HepG2 (cell line): ENCODE measurements around the gene KSR1. TPM values are rescaled to one million over a fixed set of nuclear protein-coding genes. Genes with fewer than 3 reads are reported as not detected.

Source experiments
- ATAC-seq: fragments of 200-7000 bp; cut with Tn5 transposase; 3 replicates; pipeline ENCODE4 v1.9.1; 2020; ENCODE audit warnings: mild to moderate bottlenecking, moderate library complexity
- BruUV-seq: library from RNA; stranded (reverse); fragments of 400-500 nt; replicated peaks from 2 replicates; lab custom pipeline; 2021; lab: Mats Ljungman, UMichigan
- CTCF ChIA-PET: fragments of 300-600 bp; formaldehyde crosslinking; extraction: SDS; loops from one replicate; lab custom pipeline; 2021; ENCODE audit warnings: low total read pairs, inconsistent platforms, low intra/inter-chr PET ratio; lab: Yijun Ruan, JAX
- POLR2A ChIA-PET: fragments of 350-600 bp; sonication (Branson Sonifier 250); formaldehyde crosslinking; loops from one replicate; lab custom pipeline; 2020; ENCODE audit warnings: antibody characterized with exemption, inconsistent platforms; lab: Yijun Ruan, JAX
- DNase-seq: peaks from one replicate; pipeline ENCODE4 v3.0.0-alpha.2; 2015; ENCODE audit warnings: low spot score
- FAIRE-seq: peaks from 3 replicates; lab custom pipeline; 2011; peaks lifted over from hg19 to GRCh38; lab: Jason Lieb, UNC
- H2AFZ ChIP-seq: one replicate; pipeline ENCODE4 v1.6.1; 2011; ENCODE audit warnings: low read length, inconsistent platforms
- H3K27ac ChIP-seq: fragments of 300-600 bp; 3 replicates; pipeline ENCODE4 v1.8.0; 2011; ENCODE audit warnings: mixed run types, mild to moderate bottlenecking, mixed read lengths, low read length, inconsistent platforms; ENCODE audit not compliant: insufficient read depth; ENCODE audit errors: extremely low read length
- H3K27me3 ChIP-seq, 2 experiments: fragments of 200-600 bp in 1 of 2; 2 replicates in 1 of 2; 3 replicates in 1 of 2; pipeline versions ENCODE4 v1.6.0 to v1.8.0; 2011; ENCODE audit warnings: low read length in 2 of 2, mild to moderate bottlenecking in 2 of 2, moderate library complexity in 2 of 2, inconsistent platforms in 1 of 2; ENCODE audit not compliant: insufficient read depth in 2 of 2, control insufficient read depth in 1 of 2
- H3K36me3 ChIP-seq, 2 experiments: fragments of 200-600 bp in 1 of 2; replicated peaks in 1 of 2; 2 replicates in 1 of 2; 3 replicates in 1 of 2; pipeline versions ENCODE4 v1.5.1 to v1.8.0; 2011; ENCODE audit warnings: low read length in 2 of 2, inconsistent platforms in 1 of 2; ENCODE audit not compliant: insufficient read depth in 2 of 2, control insufficient read depth in 1 of 2
- H3K4me1 ChIP-seq: 2 replicates; pipeline ENCODE4 v1.5.1; 2012; ENCODE audit warnings: low read length, inconsistent platforms; ENCODE audit not compliant: insufficient read depth
- H3K4me2 ChIP-seq: 2 replicates; pipeline ENCODE4 v1.6.0; 2011; ENCODE audit warnings: low read depth, low read length, inconsistent platforms
- H3K4me3 ChIP-seq, 3 experiments: fragments of 200-600 bp in 1 of 3; sonication (generic), shearing (Covaris generic) in 1 of 3; replicated peaks in 1 of 3; 2 replicates each; pipeline ENCODE4 v1.5.1; 2011 to 2016; ENCODE audit warnings: low read length in 3 of 3, inconsistent platforms in 2 of 3, low read depth in 2 of 3, mild to moderate bottlenecking in 2 of 3, control low read depth in 1 of 3, mixed read lengths in 1 of 3; ENCODE audit not compliant: insufficient read depth in 1 of 3
- H3K79me2 ChIP-seq: one replicate; pipeline ENCODE4 v1.6.1; 2011; ENCODE audit warnings: low read length, inconsistent platforms; ENCODE audit not compliant: insufficient read depth
- H3K9ac ChIP-seq: 2 replicates; pipeline ENCODE4 v1.6.0; 2011; ENCODE audit warnings: mild to moderate bottlenecking, low read depth, low read length, inconsistent platforms; ENCODE audit not compliant: insufficient read depth
- H3K9me3 ChIP-seq: 2 replicates; pipeline ENCODE4 v1.5.1; 2012; ENCODE audit warnings: mild to moderate bottlenecking, low read length
- H4K20me1 ChIP-seq: 2 replicates; pipeline ENCODE4 v1.6.0; 2011; ENCODE audit warnings: inconsistent platforms, mild to moderate bottlenecking, low read length, moderate library complexity; ENCODE audit not compliant: insufficient read depth
- ELF3 ChIP-seq: IDR thresholded peaks from 2 replicates; pipeline ENCODE4 v1.6.1; 2016; ENCODE audit warnings: missing genetic modification reagents, missing compliant biosample characterization
- GZF1 ChIP-seq: sonication (generic); formaldehyde crosslinking; IDR thresholded peaks from 2 replicates; pipeline ENCODE4 v1.5.1; 2020; ENCODE audit warnings: mild to moderate bottlenecking, missing genetic modification reagents
- HNRNPK ChIP-seq: fragments of 200-400 bp; formaldehyde crosslinking; IDR thresholded peaks from 2 replicates; pipeline ENCODE4 v1.6.1; 2018; ENCODE audit warnings: low read length, low read depth, moderate library complexity, mild to moderate bottlenecking; ENCODE audit not compliant: poor library complexity, severe bottlenecking
- KLF15 ChIP-seq: sonication (generic); formaldehyde crosslinking; IDR thresholded peaks from 2 replicates; pipeline ENCODE4 v1.8.1; 2023; ENCODE audit warnings: borderline replicate concordance, mild to moderate bottlenecking, inconsistent platforms, missing genetic modification reagents, mixed read lengths
- ZNF549 ChIP-seq: sonication (generic); formaldehyde crosslinking; IDR thresholded peaks from 2 replicates; pipeline ENCODE4 v1.5.0; 2020; ENCODE audit warnings: missing genetic modification reagents
- ZNF644 ChIP-seq: IDR thresholded peaks from 2 replicates; pipeline ENCODE4 v1.6.1; 2016; ENCODE audit warnings: low read depth
- ZNF704 ChIP-seq: sonication (generic); formaldehyde crosslinking; IDR thresholded peaks from 2 replicates; pipeline ENCODE4 v1.8.1; 2023; ENCODE audit warnings: mild to moderate bottlenecking, inconsistent platforms, moderate library complexity, missing genetic modification reagents, borderline replicate concordance
- ZNF839 ChIP-seq: sonication (generic); formaldehyde crosslinking; IDR thresholded peaks from 2 replicates; pipeline ENCODE4 v1.4.0; 2020; ENCODE audit warnings: missing genetic modification reagents, mild to moderate bottlenecking, borderline replicate concordance
- WGBS: methylation state at CpG from one replicate; pipeline ENCODE4 v1.1.6; 2017; ENCODE audit warnings: low lambda C conversion rate; 5-methylcytosine and 5-hydroxymethylcytosine counted together
- in situ Hi-C: cut with HindIII; loops from 2 replicates; pipeline ENCODE4 v1.10.0; 2017; ENCODE audit warnings: low pct_unique_long_range_greater_than_20kb; ENCODE audit not compliant: extremely low pct_ligation_motif_present
- intact Hi-C: fragments of 100-400 bp; cut with micrococcal nuclease; formaldehyde crosslinking; loops from one replicate; pipeline ENCODE4 v1.10.0; 2022; ENCODE audit not compliant: unreplicated experiment
- polyA plus RNA-seq, 8 experiments: library from polyadenylated mRNA; depleted of rRNA in 3 of 8; stranded (reverse) in 7 of 8; unstranded in 1 of 8; fragments of >200 nt; fragmentation: Illumina TruSeq in 4 of 8; extraction: Trizol in 4 of 8; gene quantifications; 2 replicates each; pipeline versions ENCODE4 v1.2.1 to v1.2.3, GENCODE V29; 2011 to 2016; ENCODE audit warnings: low read depth in 4 of 8, missing spikeins in 1 of 8, mixed read lengths in 1 of 8; ENCODE audit not compliant: insufficient read depth in 1 of 8
- total RNA-seq, 5 experiments: library from RNA; depleted of rRNA; stranded (reverse); fragments of >200 nt; fragmentation: Illumina TruSeq; extraction: Trizol; gene quantifications; 2 replicates each; pipeline ENCODE4 v1.2.3, GENCODE V29; 2016; ENCODE audit warnings: low read depth in 1 of 5

The KSR1 gene
- total and polyA plus RNA-seq, 2 of the 13 experiments (the other 11 are each of a cell fraction or from before 2014, with no cell fraction given): 10.1 to 16.6 TPM

GRCh38 chr17:27523712-27524111, 67.5 kb downstream of the KSR1 start (continued):
- TF ChIP-seq ZNF644 (CRISPR knock-in tag) (no peak), ZNF549 (CRISPR knock-in tag) (no peak), KLF15 (no peak), HNRNPK (no peak), ZNF839 (CRISPR knock-in tag) (no peak), ELF3 (CRISPR knock-in tag) (no peak)

- no peak for TF ChIP-seq ZNF704 (CRISPR knock-in tag)
- TF ChIP-seq GZF1 (CRISPR knock-in tag): no peak
- H3K27me3 ChIP-seq: no peaks in the 10 kb centered on the region
- H3K4me2 ChIP-seq: no peak overlapping the region
- peaks cover 36% of the 10 kb centered on the region for H3K79me2 ChIP-seq
- no peak for DNase-seq
- H4K20me1 ChIP-seq: no peaks in the 10 kb centered on the region
- H3K9me3 ChIP-seq: no peaks in the 10 kb centered on the region
- ATAC-seq: no peak
- FAIRE-seq: no peak
- peaks cover 92% of the 10 kb centered on the region for H3K4me1 ChIP-seq
- H3K27ac ChIP-seq: no peak overlapping the region
- H2AFZ ChIP-seq: no peak overlapping the region
- H3K9ac ChIP-seq: no peak overlapping the region
- POLR2A ChIA-PET: interaction anchor here (1.0 kb wide), 1 partner anchor 8 kb away, joined by 3 read pairs; no protein-coding TSS in a partner anchor
- CTCF ChIA-PET: no interaction called here
- BruUV-seq: no TSS peak
- H3K36me3 ChIP-seq: no peaks in the 10 kb centered on the region
- in situ Hi-C loops (no loop called here), intact Hi-C loops (no loop called here)
- H3K4me3 ChIP-seq: no peak overlapping the region
- 90% methylated on average over 2 of the region's 2 CpGs for WGBS
These were observed 68.3 kb downstream of the KSR1 start for GRCh38 chr17:27524594-27524993.
